Melanocyte of skin (primary cell): ENCODE results near the gene FXN. TPM values are rescaled to one million over a fixed set of nuclear protein-coding genes. Genes with fewer than 3 reads are reported as not detected.

Experiments used
- small RNA-seq, 2 donors: library from RNA; depleted of rRNA; stranded (forward); fragments of <200 nt; gene quantifications; one replicate each; pipeline ENCODE3, GENCODE V24; 2012
- total RNA-seq, 2 donors: library from RNA; depleted of rRNA; stranded (reverse); fragments of >200 nt; gene quantifications; 2 replicates each; pipeline ENCODE4 v1.2.3, GENCODE V29; 2012

The FXN gene
- total RNA-seq: 1 to 10 TPM; 7.2 to 9.0 TPM

GRCh38 chr9:69035438-69036308 is at the start of gene FXN:
FXN (plus strand) TSS chr9:69035752; CDS start chr9:69035783, 31 bp downstream.

GRCh38 chr9:69014013-69014412 is 21.5 kb upstream of the FXN start, which contains the start of gene PRKACG:
PRKACG (minus strand) TSS chr9:69014113; CDS start chr9:69014092, 21 bp downstream.

Small RNA genes within 50 kb of the gene (small RNA-seq; reads per million reads assigned to genes)
- gene AL162730.1: 0 reads per million in 2 donors

Other genes starting within 250 kb of the FXN start
- gene PRKACG, start 21.6 kb upstream of the FXN start, total RNA-seq: not detected
- 10 to 100 TPM in 1 of 2 donors, 1 to 10 TPM in 1; 9.0 to 12.7 TPM for gene TJP2, start 138.5 kb downstream of the FXN start, total RNA-seq